Stomach (tissue), 4 donors: ENCODE results near the gene CYP4F12.

ENCODE experiments used
- EP300 ChIP-seq: sonication (generic); formaldehyde crosslinking; IDR thresholded peaks from one replicate; pipeline ENCODE4 v1.6.1; 2017; ENCODE audit warnings: antibody characterized with exemption
- POLR2A ChIP-seq, 4 donors: fragments of 450-650 bp; IDR thresholded peaks; one replicate each; pipeline ENCODE4 v1.6.1; 2016; ENCODE audit warnings: antibody characterized with exemption in 4 of 4, control low read depth in 2 of 4, mild to moderate bottlenecking in 1 of 4, moderate library complexity in 1 of 4
- POLR2AphosphoS5 ChIP-seq, 3 donors: sonication (generic); formaldehyde crosslinking; IDR thresholded peaks; one replicate each; pipeline ENCODE4 v1.6.1; 2016; ENCODE audit warnings: antibody characterized with exemption in 3 of 3
- TF ChIP-seq, protein P1 (sequence below), 7 experiments: fragments of 450-650 bp in 4 of 7; fragments of 200-600 bp in 3 of 7; sonication (generic) in 3 of 7; IDR thresholded peaks; one replicate each; pipeline ENCODE4 v1.5.1; 2016 to 2019; ENCODE audit warnings: antibody characterized with exemption in 7 of 7, control low read depth in 2 of 7, mild to moderate bottlenecking in 1 of 7

- TF ChIP-seq POLR2AphosphoS5 (IDR thresholded peaks at IDR 0.05) (no peak), POLR2A (IDR thresholded peaks at IDR 0.05) (no peak), EP300 (no peak)
- TF ChIP-seq, protein P1, sequence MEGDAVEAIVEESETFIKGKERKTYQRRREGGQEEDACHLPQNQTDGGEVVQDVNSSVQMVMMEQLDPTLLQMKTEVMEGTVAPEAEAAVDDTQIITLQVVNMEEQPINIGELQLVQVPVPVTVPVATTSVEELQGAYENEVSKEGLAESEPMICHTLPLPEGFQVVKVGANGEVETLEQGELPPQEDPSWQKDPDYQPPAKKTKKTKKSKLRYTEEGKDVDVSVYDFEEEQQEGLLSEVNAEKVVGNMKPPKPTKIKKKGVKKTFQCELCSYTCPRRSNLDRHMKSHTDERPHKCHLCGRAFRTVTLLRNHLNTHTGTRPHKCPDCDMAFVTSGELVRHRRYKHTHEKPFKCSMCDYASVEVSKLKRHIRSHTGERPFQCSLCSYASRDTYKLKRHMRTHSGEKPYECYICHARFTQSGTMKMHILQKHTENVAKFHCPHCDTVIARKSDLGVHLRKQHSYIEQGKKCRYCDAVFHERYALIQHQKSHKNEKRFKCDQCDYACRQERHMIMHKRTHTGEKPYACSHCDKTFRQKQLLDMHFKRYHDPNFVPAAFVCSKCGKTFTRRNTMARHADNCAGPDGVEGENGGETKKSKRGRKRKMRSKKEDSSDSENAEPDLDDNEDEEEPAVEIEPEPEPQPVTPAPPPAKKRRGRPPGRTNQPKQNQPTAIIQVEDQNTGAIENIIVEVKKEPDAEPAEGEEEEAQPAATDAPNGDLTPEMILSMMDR (IDR thresholded peaks at IDR 0.05): no peak
Measured at GRCh38 chr19:15730538-15730937, 57.7 kb downstream of the CYP4F12 start.
